Measurements from ENCODE around the gene ANKMY1.
"Not testable (repeated sequence)": the region's sequence is repeated elsewhere in the genome, so short reads cannot be mapped to it uniquely, and the experiment has no call there.

ANKMY1 gene

DNA sequence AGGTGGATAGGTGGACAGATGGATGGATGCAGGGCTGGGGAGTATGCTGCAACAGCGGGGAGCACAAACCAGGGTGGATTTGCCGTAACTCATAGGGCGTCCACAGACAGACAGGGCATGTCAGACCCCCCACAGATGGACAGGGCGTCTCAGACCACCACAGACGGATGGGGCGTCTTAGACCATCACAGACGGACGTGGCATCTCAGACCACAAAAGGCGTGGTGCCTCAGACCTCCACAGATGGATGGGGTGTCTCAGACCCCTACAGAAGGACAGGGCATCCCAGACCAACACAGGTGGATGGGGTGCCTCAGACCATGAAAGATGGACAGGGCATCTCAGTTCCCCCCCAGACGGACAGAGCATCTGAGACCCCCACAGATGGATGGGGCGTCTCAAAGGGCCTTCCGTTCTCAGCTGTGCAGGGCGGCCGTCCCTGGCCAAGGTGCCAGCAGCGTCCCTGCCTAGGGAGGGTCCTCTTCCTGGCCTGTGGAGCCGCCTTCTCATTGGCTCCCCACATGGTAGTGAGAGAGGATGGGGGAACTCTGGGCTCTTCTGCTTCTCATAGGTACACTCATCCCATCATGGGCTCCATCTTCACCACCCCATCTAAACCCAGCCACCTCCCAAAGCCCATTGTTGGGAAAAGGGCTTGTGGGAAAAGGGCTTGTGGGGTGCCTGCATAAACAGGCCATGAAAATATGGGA, 2.1 kb downstream of the ANKMY1 start:
- DNase-seq = no peak

DNA sequence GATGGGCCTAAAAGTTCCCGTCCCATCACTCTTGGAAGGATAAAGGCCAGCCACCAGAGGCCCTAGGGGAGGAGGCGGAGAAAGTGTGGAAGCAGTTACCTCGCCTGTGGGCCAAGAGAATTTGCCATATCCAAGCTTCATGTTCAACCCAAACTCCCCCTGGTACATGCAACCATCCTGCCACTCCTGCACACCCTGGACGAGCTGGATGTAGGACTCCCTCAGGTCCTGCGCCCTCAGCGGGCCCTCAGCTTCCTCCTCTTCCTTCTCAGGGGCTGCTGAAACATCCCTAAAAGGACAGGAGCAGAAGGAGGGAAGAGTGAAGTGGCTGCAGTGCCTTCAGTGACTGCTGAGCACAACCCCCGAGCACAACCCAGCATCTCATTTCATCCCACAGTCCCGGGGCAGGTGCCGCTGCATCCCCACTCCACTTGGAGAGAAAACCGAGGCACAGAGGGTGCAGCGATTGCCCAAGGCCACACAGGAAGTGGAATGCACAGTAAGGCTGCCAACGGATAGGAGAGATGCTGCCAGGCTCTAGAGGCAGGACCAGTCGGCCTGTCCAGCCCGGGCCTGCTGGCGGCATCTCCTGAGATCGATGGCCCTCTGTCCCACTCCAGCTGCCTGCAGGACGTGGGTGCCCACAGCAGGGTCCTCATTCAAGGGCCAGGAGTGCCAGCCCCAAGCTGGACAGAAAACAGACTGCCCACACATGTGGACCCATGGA, 2.9 kb downstream of the ANKMY1 start:
- DNase-seq = no peak

DNA sequence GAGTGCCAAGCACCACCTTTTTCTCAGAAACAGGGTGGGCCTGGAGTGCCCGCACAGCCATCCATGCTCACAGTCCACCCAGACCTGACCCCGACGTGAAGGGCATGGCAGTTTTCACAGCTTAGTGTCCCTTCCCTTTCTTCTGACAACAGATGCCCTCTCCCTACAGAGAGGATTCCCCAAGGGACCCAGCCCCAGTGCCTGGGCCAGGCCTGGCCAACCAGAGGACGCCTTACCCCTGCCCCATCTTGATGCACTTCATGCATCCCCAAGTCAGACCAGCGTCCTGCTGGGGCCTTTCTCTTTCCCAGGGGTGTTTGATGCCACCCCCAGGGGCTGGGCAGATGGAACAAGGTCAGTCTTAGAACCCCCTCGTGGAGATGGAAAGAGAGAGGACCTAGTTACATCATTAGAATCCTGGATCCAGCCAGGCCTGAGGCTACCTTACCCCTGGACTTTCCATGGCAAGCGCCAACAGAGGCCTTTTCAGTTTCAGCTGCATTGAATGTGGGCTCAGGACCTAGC, 3.8 kb downstream of the ANKMY1 start:
- no peak for DNase-seq

DNA sequence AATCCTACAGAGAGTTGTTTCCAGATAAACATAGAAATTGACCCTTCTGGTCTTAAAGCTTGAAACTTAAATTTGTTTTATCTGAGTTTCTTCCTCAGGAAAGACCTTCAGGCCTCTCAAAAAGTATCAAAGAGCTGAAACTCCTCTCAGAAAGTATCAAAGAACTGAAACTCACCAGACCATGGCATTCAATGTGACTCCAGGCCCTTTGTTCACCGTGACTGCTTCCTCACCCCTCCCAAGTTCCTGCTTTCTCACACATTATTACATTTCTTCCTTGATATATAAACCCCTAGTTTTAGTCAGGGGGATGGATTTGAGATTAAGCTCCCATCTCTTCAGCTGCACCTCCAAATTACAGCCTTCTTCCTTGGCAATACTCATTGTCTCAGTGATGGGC, 6.0 kb downstream of the ANKMY1 start:
- DNase-seq = no peak

DNA sequence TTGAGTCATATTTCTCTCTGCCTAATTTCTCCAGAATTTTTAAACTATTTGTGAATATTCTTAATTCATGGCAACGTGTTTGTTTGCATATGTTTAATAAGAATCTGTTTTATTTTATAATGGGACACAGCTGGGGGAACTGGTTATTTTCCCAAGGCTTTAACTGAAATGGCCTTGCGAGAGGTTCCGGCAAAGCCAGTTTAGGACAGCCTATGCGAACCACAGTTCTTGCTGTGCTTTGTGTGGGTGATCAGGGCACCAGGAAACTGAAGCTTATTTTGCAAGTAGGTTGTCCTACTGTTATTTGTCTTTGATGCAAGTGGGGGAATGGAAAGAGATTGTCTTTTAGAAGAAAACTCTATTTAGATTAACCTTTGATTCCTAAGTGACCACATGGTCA, 6.5 kb downstream of the ANKMY1 start:
- DNase-seq = no peak

DNA sequence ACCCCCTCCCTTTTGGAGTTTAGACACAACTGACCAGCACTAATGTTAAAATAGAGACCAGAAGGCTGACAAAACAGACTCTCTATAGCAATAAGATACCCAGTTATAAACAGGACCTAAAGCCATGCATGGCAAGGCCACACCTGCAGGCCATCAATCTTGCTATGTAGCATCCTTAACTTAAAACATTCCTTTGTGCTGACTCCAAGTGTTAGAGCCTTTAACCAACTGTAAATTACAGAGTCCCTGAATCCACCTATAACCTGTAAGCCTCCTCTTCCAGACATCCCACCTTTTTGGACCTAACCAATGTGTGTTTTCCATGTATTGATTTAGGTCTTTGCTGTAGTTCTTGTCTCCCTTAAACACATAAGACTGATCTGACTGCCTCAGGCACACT, 17.9 kb downstream of the ANKMY1 start:
- no peak for DNase-seq

DNA sequence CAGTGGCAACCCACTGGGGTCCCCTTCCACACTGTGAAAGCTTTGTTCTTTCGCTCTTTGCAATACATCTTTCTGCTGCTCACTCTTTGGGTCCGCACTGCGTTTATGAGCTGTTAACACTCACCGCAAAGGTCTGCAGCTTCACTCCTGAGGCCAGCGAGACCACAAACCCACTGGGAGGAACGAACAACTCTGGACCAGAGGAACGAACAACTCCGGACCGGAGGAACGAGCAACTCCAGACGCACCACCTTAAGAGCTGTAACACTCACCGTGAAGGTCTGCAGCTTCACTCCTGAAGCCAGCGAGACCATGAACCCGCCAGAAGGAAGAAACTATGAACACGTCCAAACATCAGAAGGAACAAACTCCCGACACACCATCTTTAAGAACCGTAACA, 18.7 kb downstream of the ANKMY1 start:
- DNase-seq = not testable (repeated sequence)

DNA sequence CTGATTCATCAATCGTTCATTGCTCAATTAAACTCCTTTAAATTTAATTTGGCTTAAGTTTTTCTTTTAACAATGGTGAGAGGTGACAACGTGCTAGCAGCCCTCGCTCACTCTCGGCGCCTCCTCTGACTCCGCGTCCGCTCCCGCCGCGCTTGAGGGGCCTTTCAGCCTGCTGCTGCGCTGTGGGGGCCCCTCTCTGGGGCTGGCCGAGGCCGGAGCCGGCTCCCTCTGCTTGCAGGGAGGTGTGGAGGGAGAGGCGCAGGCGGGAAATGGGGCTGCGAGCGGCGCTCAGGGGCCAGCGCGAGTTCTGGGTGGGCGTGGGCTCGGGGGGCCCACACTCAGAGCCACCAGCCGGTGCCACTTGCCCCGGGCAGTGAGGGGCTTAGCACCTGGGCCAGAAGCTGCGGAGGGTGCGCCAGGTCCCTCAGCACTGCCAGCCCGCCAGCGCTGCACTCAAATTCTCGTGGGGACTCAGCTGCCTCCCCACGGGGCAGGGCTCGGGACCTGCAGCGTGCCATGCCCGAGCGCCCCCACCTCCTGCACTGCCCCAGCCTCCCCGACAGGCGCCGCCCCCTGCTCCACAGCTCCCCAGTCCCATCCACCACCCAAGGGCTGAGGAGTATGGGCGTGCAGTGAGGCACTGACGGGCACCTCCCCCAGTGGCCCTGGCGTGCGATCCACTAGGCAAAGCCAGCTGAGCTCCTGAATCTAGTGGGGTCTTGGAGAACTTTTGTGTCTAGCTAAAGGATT, 19.6 kb downstream of the ANKMY1 start:
- DNase-seq = no peak

DNA sequence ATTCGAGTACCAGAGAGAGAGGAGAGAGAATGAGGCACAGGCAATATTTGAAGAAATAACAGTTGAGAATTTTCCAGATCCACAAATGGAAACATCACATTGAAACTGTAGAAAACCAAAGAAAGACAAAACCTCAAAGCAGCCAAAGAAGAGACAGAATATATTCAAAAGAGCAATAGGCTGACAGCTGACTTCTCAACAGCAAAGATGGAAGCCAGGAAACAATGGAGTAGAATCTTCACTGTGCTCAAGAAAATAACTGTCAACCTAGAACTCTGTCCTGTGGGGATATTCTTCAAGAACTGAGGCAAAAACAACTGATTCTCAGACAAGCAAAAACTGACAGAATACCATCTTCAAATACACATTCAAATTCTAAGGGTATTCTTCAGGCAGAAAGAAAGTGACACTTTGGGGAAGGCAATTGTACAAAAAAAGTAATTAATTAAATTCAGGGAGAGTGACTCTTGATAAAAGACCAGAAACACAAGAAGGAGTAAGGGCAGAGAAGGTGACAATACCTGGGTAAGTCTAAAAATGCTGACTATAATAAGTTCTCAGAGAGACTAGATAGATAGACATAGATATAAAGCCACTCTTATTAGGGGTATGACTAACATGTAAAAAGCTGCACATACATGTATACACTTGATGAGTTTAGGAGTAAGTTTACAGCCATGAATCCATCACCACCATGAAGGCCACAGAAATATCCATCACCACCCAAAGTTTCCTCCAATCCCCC, 25.6 kb downstream of the ANKMY1 start:
- no peak for DNase-seq

DNA sequence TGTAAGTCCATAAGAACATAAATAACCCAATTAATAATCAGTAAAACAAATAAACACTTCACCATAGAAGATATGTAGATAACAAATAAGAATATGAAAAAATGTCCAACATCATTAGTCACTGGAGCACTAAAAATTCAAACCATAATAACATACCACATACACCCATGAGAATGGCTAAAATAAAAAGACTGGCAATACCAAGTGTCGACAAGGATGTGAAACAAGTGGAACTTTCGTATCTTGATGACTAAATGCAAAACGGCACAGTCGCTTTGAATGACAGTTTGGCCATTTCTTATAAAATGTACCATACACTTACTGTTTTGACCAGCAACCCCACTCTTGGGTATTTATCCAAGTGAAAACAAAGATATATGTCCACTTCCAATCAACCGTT, 26.8 kb downstream of the ANKMY1 start:
- no peak for DNase-seq

DNA sequence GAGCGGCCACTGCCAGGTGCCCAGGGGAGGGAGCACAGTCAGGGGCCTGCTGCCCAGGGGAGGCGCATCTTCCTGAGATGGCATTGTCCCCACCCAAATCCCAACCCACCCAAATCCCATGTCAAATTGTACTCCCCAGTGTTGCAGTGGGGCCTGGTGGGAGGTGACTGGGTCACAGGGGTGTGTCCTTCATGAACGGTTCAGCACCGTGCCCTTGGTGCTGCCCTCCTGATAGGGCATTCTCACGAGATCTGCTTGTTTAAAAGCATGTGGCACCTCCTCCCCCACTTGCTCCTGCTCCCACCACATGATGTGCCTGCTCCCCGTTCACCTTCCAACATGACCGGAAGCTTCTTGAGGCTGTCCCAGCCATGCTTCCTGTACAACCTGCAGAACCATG, 27.6 kb downstream of the ANKMY1 start:
- no peak for DNase-seq

DNA sequence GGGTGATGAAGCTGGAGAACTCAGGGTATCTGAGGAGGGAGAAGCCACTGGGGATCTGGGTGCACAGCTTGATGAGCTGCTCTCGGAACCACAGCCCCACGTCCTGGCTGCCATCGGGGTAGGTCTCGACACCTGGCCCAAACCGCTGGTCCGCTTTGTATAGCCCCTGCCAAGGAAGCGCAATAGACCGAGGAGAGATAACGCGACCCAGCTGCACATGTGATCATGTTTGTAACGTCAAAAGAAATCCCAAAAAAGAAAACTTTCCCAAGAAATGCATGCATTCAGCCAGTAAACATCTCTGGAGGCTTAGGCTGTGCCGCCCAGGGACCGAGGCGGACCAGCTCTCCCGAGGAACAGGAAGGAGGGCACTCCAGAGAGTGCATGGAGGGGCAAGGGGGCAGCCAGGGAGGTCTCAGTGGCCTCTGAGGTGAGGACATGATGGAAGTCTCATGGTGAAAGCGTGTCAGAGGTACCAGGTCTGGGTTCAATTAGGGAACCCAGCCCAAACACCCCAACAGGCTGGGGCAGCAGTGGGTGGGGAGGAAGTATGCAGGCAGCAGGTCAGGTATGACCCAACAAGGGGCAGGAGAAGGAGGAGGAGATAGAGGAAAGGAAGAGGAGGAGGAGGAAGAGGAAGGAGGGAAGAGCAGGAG, 28.3 kb downstream of the ANKMY1 start:
- DNase-seq = no peak

DNA sequence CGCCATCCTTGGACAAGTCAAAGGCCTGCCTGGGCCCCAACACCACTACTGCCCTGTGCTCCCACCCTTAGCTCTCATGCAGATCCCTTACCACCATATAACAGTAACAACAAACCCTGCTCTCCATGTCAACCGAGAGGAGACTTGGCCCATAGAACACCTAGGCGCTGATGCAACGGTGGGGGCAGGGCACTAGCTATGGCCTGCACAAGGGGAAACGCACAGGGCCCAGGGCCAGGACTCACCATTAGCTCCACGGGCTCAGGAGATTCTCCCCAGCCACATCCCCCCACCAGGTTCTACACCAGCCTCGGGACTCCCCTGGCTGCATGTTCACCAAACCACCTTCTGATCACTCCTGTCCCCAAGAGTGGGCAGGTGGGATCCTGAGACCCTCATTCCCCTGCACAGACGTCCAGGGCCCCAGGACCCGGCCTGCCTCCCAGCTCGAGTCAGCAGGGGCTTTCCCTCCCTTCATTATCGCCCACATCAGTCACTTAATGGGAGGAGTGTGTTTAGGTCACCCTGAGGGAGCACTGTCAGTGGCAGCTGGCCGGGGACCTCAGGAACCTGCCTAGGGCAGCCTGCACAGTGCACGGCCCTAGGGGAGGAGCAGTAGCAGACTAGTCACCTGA, 29.3 kb downstream of the ANKMY1 start:
- DNase-seq = no peak

DNA sequence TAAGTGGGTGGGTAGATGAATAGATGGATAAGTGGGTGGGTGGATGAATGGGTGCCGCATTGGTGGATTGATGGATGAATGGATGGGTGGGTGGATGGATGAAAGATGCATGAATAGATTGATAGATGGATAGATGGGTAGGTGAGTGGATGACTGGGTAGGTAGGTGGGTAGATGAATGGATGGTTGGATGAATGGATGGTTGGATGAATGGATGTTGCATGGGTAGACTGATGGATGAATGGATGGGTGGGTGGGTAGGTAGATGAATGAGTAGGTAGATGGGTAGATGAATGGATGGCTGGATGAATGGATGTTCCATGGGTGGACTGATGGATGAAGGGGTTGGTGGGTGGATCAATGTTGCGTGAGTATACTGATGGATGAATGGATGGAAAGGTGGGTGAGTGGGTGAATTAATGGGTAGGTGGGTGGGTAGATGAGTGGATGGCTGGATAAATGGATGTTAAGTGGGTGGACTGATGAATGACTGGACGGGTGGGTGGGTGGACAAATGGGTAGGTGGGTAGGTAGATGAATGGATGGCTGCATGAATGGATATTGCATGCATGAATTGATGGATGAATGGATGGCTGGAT, 30.5 kb downstream of the ANKMY1 start:
- no peak for DNase-seq

DNA sequence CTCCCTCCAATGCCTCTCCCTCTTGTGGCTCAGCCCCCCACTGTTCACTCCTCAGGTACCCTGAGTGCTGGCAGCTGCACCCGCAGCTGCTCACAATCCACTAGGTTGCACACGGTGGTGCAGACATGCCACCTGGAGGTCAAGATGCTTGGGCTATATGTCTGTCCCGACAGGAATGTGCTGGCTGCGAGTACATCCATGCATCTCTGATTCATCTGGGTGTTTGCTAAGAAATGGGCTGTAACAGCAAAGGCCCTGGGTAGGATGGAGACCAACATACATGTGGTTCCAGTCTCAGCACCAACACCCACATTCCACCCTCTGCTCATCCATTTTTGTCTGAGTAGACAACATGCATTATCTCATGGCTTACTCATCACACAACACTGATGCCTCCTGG, 31.3 kb downstream of the ANKMY1 start:
- no peak for DNase-seq

DNA sequence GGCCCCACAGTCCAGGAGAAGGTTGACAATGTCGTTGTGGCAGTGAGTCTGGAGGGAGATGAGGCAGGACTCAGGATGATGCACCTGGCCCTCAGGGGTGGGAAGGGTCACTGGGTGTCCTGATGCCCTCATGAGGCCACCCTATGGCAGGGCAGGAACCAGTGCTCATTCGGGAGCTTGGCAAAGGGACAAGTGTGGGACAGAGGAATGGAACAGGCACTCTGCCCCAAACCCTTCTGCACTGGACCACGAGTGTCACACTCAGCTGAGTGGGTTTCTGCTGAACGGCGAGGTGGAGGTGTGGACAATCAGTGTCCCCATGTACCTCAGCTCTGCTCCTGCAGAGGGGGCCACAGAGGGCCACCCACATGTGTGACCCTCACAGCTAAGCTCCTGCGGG, 32.0 kb downstream of the ANKMY1 start:
- no peak for DNase-seq

DNA sequence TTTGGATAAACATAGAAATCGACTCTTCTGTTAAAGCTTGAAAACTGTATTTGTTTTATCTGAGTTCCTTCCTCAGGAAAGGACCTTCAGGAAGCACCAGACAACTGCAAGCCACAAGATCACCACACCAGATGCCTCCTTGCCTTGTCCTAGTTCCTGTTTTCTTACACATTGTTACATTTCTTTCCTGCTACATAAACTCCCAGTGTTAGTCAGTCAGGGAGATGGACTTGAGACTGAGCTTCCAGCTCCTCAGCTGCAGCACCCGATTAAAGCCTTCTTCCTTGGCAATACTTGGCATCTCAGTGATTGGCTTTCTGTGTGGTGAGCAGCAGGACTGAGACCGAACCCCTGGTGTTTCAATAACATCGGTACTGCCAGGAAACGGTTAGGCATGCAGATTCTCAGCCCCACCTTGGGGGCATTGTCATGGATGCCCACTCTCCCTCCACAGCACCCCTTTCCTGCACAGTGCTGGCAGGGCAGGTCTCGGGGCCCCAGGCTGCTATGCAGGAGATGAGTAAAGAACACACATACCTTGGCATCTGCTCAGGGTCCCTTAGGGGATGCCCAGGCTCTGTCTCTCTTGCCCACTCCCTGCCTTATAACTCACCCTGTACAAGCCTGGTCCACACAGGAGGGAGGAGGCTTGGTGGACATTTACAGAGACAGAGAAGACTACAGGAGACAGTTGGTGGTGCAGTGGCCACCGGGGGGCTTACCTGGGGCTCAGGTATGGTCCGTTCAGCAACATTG, 32.6 kb downstream of the ANKMY1 start:
- DNase-seq = no peak

DNA sequence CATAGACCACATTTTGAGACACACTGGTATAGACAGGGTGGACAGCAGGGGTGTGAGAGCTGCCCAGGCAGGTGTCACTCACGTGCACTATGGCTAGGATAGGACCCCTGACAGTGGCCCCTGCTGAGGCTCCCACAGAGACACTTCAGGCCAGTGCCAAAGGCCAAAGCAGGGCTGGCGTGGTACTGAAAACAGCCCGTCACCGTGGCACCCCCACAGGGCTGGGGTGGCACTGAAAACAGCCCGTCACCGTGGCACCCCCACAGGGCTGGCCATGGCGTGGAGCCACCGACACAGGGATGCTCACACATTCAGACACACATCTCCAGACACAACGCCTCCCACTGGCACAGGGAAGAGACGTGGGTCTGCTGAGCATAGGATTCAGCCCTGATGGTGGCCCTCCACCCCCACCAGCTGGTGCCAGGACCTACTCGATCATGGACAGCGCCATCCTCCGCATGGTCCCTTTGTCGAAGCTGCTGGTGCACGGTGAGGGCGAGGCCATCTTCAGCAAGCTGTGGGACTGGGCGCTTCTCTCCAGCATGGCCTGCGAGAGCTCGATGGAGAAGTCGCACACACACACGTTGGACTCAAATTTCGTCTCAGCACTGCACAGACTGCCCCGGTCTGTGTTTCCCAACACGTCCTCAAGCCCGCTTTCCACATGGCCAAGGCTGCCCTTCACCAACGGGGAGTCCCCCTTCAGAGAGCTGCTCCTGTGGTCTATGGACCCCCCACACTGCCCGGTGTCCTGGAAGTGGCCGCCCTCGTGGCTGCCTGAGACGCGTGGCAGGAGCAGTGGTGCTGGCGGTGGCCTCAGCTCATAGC, 34.1 kb downstream of the ANKMY1 start:
- DNase-seq = no peak

Data from amygdala (tissue), 56 donors.